Measurements from ENCODE around the gene CANT1.
"Not testable (repeated sequence)": the region's sequence is repeated elsewhere in the genome, so short reads cannot be mapped to it uniquely, and the experiment has no call there.

The CANT1 gene

GRCh38 chr17:78953356-78954350, 55.9 kb downstream of the CANT1 start:
- H3K27ac ChIP-seq = no peak overlapping the region
- DNase-seq (ENCODE audit: low read depth, low spot score) = no peak
- TF ChIP-seq POLR2AphosphoS5 (IDR thresholded peaks at IDR 0.05; ENCODE audit: borderline replicate concordance, low read depth, low read length) (no peak), FOXP2 (optimal IDR thresholded peaks at IDR 0.05; ENCODE audit: control extremely low read depth, extremely low read length, insufficient read depth) (no peak), EZH2 (IDR thresholded peaks at IDR 0.05) (no peak)
- no peaks in the 10 kb centered on the region for H3K9me3 ChIP-seq (ENCODE audit: low read depth, low read length)
- H3K36me3 ChIP-seq (ENCODE audit: insufficient read depth, low read length) = no peaks in the 10 kb centered on the region
- H3K4me3 ChIP-seq = no peak overlapping the region
- H3K9ac ChIP-seq (ENCODE audit: insufficient read length) = no peak overlapping the region

- no peak overlapping the region for H3K27ac ChIP-seq
- no peaks in the 10 kb centered on the region for H3K36me3 ChIP-seq (ENCODE audit: insufficient read depth, low read length)
- H3K4me3 ChIP-seq = no peak overlapping the region
- H3K9me3 ChIP-seq (ENCODE audit: low read depth, low read length) = no peaks in the 10 kb centered on the region
- DNase-seq (ENCODE audit: low read depth, low spot score) = no peak
- TF ChIP-seq POLR2AphosphoS5 (IDR thresholded peaks at IDR 0.05; ENCODE audit: borderline replicate concordance, low read depth, low read length) (no peak), EZH2 (IDR thresholded peaks at IDR 0.05) (no peak), FOXP2 (optimal IDR thresholded peaks at IDR 0.05; ENCODE audit: control extremely low read depth, extremely low read length, insufficient read depth) (no peak)
- H3K9ac ChIP-seq (ENCODE audit: insufficient read length) = no peak overlapping the region
Measured at GRCh38 chr17:78952706-78953105, 56.9 kb downstream of the CANT1 start.

GRCh38 chr17:78951967-78952551, 57.5 kb downstream of the CANT1 start:
- TF ChIP-seq EZH2 (IDR thresholded peaks at IDR 0.05) (no peak), FOXP2 (optimal IDR thresholded peaks at IDR 0.05; ENCODE audit: control extremely low read depth, extremely low read length, insufficient read depth) (no peak), POLR2AphosphoS5 (IDR thresholded peaks at IDR 0.05; ENCODE audit: borderline replicate concordance, low read depth, low read length) (no peak)
- H3K36me3 ChIP-seq (ENCODE audit: insufficient read depth, low read length) = no peaks in the 10 kb centered on the region
- no peak overlapping the region for H3K27ac ChIP-seq
- no peak overlapping the region for H3K4me3 ChIP-seq
- H3K9me3 ChIP-seq (ENCODE audit: low read depth, low read length) = no peaks in the 10 kb centered on the region
- DNase-seq (ENCODE audit: low read depth, low spot score) = no peak
- no peak overlapping the region for H3K9ac ChIP-seq (ENCODE audit: insufficient read length)

- no peak for DNase-seq (ENCODE audit: low read depth, low spot score)
- H3K9me3 ChIP-seq (ENCODE audit: low read depth, low read length) = no peaks in the 10 kb centered on the region
- TF ChIP-seq EZH2 (IDR thresholded peaks at IDR 0.05) = no peak
- TF ChIP-seq FOXP2 (optimal IDR thresholded peaks at IDR 0.05; ENCODE audit: control extremely low read depth, extremely low read length, insufficient read depth) = no peak
- TF ChIP-seq POLR2AphosphoS5 (IDR thresholded peaks at IDR 0.05; ENCODE audit: borderline replicate concordance, low read depth, low read length) = no peak
Measured at GRCh38 chr17:78950870-78951269, 58.7 kb downstream of the CANT1 start.

GRCh38 chr17:78947235-78948149, 62.1 kb downstream of the CANT1 start:
- no peak for TF ChIP-seq EZH2 (IDR thresholded peaks at IDR 0.05)
- no peak for TF ChIP-seq POLR2AphosphoS5 (IDR thresholded peaks at IDR 0.05; ENCODE audit: borderline replicate concordance, low read depth, low read length)
- TF ChIP-seq FOXP2 (optimal IDR thresholded peaks at IDR 0.05; ENCODE audit: control extremely low read depth, extremely low read length, insufficient read depth) = no peak
- H3K4me3 ChIP-seq = no peak overlapping the region

More at GRCh38 chr17:78950870-78951269, 58.7 kb downstream of the CANT1 start:
- no peaks in the 10 kb centered on the region for H3K36me3 ChIP-seq (ENCODE audit: insufficient read depth, low read length)
- H3K4me3 ChIP-seq = no peak overlapping the region
- no peak overlapping the region for H3K27ac ChIP-seq
- H3K9ac ChIP-seq (ENCODE audit: insufficient read length) = no peak overlapping the region

GRCh38 chr17:78946631-78947030, 62.9 kb downstream of the CANT1 start:
- Histone ChIP-seq H3K9ac (ENCODE audit: insufficient read length) (no peak overlapping the region), H3K36me3 (ENCODE audit: insufficient read depth, low read length) (no peaks in the 10 kb centered on the region), H3K4me3 (no peak overlapping the region), H3K9me3 (ENCODE audit: low read depth, low read length) (no peaks in the 10 kb centered on the region), H3K27ac (no peak overlapping the region)
- no peak for TF ChIP-seq POLR2AphosphoS5 (IDR thresholded peaks at IDR 0.05; ENCODE audit: borderline replicate concordance, low read depth, low read length)
- DNase-seq (ENCODE audit: low read depth, low spot score) = no peak

More at GRCh38 chr17:78947235-78948149, 62.1 kb downstream of the CANT1 start:
- no peaks in the 10 kb centered on the region for H3K36me3 ChIP-seq (ENCODE audit: insufficient read depth, low read length)
- no peaks in the 10 kb centered on the region for H3K9me3 ChIP-seq (ENCODE audit: low read depth, low read length)
- H3K27ac ChIP-seq = no peak overlapping the region
- no peak for DNase-seq (ENCODE audit: low read depth, low spot score)
- no peak overlapping the region for H3K9ac ChIP-seq (ENCODE audit: insufficient read length)

GRCh38 chr17:78946131-78946530, 63.4 kb downstream of the CANT1 start:
- H3K4me3 ChIP-seq = no peak overlapping the region
- H3K9me3 ChIP-seq (ENCODE audit: low read depth, low read length) = no peaks in the 10 kb centered on the region
- H3K27ac ChIP-seq = no peak overlapping the region
- TF ChIP-seq EZH2 (IDR thresholded peaks at IDR 0.05) = no peak
- TF ChIP-seq POLR2AphosphoS5 (IDR thresholded peaks at IDR 0.05; ENCODE audit: borderline replicate concordance, low read depth, low read length) = no peak
- no peak for TF ChIP-seq FOXP2 (optimal IDR thresholded peaks at IDR 0.05; ENCODE audit: control extremely low read depth, extremely low read length, insufficient read depth)
- H3K36me3 ChIP-seq (ENCODE audit: insufficient read depth, low read length) = no peaks in the 10 kb centered on the region
- H3K9ac ChIP-seq (ENCODE audit: insufficient read length) = no peak overlapping the region
- DNase-seq (ENCODE audit: low read depth, low spot score) = no peak

- not testable (repeated sequence) for H3K27ac ChIP-seq; H3K4me3 ChIP-seq; H3K9ac ChIP-seq (ENCODE audit: insufficient read length); H3K9me3 ChIP-seq (ENCODE audit: low read depth, low read length); DNase-seq (ENCODE audit: low read depth, low spot score); H3K36me3 ChIP-seq (ENCODE audit: insufficient read depth, low read length)
Measured at GRCh38 chr17:78945455-78945854, 64.1 kb downstream of the CANT1 start.
